ENCODE results near the gene FN3K.
"Not testable (repeated sequence)": the region's sequence is repeated elsewhere in the genome, so short reads cannot be mapped to it uniquely, and the experiment has no call there.

DNA sequence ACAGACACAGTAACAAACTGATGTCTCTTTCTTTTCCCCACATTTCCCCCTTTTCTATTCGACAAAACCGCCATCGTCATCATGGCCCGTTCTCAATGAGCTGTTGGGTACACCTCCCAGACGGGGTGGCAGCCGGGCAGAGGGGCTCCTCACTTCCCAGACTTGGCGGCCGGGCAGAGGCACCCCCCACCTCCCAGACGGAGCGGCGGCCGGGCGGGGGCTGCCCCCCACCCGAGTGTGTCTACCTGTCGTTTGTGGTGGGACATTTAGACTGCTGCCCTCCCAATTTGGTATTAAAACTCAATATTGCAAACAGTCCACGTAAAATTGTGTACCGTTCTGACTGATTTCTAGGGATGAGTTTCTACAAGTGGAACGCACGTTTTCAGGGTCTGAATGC, 39.0 kb downstream of the FN3K start:
- TF ChIP-seq, protein P1, sequence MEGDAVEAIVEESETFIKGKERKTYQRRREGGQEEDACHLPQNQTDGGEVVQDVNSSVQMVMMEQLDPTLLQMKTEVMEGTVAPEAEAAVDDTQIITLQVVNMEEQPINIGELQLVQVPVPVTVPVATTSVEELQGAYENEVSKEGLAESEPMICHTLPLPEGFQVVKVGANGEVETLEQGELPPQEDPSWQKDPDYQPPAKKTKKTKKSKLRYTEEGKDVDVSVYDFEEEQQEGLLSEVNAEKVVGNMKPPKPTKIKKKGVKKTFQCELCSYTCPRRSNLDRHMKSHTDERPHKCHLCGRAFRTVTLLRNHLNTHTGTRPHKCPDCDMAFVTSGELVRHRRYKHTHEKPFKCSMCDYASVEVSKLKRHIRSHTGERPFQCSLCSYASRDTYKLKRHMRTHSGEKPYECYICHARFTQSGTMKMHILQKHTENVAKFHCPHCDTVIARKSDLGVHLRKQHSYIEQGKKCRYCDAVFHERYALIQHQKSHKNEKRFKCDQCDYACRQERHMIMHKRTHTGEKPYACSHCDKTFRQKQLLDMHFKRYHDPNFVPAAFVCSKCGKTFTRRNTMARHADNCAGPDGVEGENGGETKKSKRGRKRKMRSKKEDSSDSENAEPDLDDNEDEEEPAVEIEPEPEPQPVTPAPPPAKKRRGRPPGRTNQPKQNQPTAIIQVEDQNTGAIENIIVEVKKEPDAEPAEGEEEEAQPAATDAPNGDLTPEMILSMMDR (IDR thresholded peaks at IDR 0.05; ENCODE audit: insufficient read depth, low read length, poor library complexity, severe bottlenecking): not testable (repeated sequence)
- not testable (repeated sequence) for TF ChIP-seq EZH2phosphoT487 (conservative IDR thresholded peaks at IDR 0.05; ENCODE audit: low read length)
